ENCODE measurements around the gene HIPK4.

DNA sequence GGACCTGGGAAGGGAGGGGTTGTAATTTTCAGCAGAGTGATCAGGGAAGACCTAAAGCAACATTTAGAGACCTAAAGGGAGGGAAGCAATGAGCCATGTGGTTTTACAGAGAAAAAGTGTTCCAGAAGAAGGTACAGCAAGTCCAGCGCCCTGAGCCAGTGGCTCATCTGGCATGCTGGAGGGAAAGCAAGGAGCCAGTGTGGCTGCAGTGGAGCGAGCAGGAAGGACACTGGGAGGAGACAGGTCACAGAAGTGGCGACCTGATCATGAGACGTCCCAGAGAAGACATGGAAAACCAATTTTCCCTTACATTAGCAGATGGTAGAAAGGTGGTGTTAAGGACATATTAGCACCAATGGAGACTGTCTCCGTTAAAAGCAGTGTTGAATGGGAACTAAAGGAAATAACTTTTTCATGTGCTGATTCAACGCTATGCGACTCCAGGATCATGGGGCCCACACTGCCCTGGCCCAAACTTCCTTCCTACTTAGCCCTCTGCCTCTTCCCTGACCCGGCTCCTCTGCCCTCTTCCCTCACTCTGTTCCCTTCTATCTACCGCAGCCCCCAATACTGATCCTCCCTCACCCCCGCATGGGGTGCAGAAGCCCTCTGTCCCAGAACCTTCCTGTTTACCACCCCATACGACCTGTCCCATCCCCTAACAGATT, 47.2 kb downstream of the HIPK4 start:
- TF ChIP-seq, protein P1, sequence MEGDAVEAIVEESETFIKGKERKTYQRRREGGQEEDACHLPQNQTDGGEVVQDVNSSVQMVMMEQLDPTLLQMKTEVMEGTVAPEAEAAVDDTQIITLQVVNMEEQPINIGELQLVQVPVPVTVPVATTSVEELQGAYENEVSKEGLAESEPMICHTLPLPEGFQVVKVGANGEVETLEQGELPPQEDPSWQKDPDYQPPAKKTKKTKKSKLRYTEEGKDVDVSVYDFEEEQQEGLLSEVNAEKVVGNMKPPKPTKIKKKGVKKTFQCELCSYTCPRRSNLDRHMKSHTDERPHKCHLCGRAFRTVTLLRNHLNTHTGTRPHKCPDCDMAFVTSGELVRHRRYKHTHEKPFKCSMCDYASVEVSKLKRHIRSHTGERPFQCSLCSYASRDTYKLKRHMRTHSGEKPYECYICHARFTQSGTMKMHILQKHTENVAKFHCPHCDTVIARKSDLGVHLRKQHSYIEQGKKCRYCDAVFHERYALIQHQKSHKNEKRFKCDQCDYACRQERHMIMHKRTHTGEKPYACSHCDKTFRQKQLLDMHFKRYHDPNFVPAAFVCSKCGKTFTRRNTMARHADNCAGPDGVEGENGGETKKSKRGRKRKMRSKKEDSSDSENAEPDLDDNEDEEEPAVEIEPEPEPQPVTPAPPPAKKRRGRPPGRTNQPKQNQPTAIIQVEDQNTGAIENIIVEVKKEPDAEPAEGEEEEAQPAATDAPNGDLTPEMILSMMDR (IDR thresholded peaks at IDR 0.05) = no peak
- no peak for TF ChIP-seq POLR2A (IDR thresholded peaks at IDR 0.05)

Data from right lobe of liver (tissue), 4 donors.